Endothelial cell of umbilical vein (primary cell): ENCODE results near the gene AQP1. TPM values are rescaled to one million over a fixed set of nuclear protein-coding genes. Genes with fewer than 3 reads are reported as not detected.

Source experiments
- BruUV-seq: library from RNA; stranded (reverse); fragments of 400-500 nt; replicated peaks from 2 replicates; lab custom pipeline; 2021; lab: Mats Ljungman, UMichigan
- CTCF ChIA-PET: fragments of 300-600, 350-600 bp; sonication (Branson Sonifier 250); formaldehyde crosslinking; loops from one replicate; lab custom pipeline; 2021; ENCODE audit warnings: antibody characterized with exemption, inconsistent platforms; lab: Charles Lee
- POLR2A ChIA-PET: fragments of 300-600, 350-600 bp; sonication (Branson Sonifier 250); formaldehyde crosslinking; loops from one replicate; lab custom pipeline; 2021; ENCODE audit warnings: antibody characterized with exemption, inconsistent platforms; lab: Charles Lee
- DNase-seq: peaks from one replicate; pipeline ENCODE4 v3.0.0-alpha.2; 2011; ENCODE audit warnings: low read depth, low spot score
- FAIRE-seq: peaks from 2 replicates; lab custom pipeline; 2011; peaks lifted over from hg19 to GRCh38; lab: Jason Lieb, UNC
- H2AFZ ChIP-seq: 2 replicates; pipeline ENCODE4 v1.6.0; 2012; ENCODE audit warnings: low read depth, low read length, control low read depth, inconsistent platforms
- H3K27ac ChIP-seq: 2 replicates; pipeline ENCODE4 v1.5.1; 2011; ENCODE audit warnings: low read depth, mild to moderate bottlenecking, control low read depth, low read length, moderate library complexity; ENCODE audit not compliant: insufficient read depth
- H3K27me3 ChIP-seq, 2 experiments: 2 replicates each; pipeline versions ENCODE4 v1.6.0 to v1.6.1; 2011; ENCODE audit warnings: low read length in 2 of 2, mixed read lengths in 1 of 2; ENCODE audit not compliant: control insufficient read depth in 2 of 2, insufficient read depth in 2 of 2
- H3K36me3 ChIP-seq, 2 experiments: 2 replicates in 1 of 2; 3 replicates in 1 of 2; pipeline ENCODE4 v1.5.1; 2011; ENCODE audit warnings: low read length in 2 of 2, mild to moderate bottlenecking in 1 of 2, moderate library complexity in 1 of 2; ENCODE audit not compliant: control insufficient read depth in 2 of 2, insufficient read depth in 2 of 2; ENCODE audit errors: extremely low read depth in 1 of 2
- H3K4me1 ChIP-seq: 3 replicates; pipeline ENCODE4 v1.5.1; 2011; ENCODE audit warnings: mild to moderate bottlenecking, low read length; ENCODE audit not compliant: control insufficient read depth, insufficient read depth; ENCODE audit errors: extremely low read depth
- H3K4me2 ChIP-seq: 2 replicates; pipeline ENCODE4 v1.6.1; 2011; ENCODE audit warnings: low read length, control low read depth, mixed read lengths; ENCODE audit not compliant: insufficient read depth
- H3K4me3 ChIP-seq, 3 experiments: fragments of 200-600 bp in 1 of 3; sonication (generic), shearing (Covaris generic) in 1 of 3; replicated peaks in 1 of 3; 2 replicates each; pipeline ENCODE4 v1.5.1; 2011 to 2016; ENCODE audit warnings: control low read depth in 3 of 3, low read length in 3 of 3, mild to moderate bottlenecking in 2 of 3, inconsistent platforms in 1 of 3, low read depth in 1 of 3, moderate library complexity in 1 of 3; ENCODE audit not compliant: insufficient read depth in 1 of 3
- H3K79me2 ChIP-seq: 2 replicates; pipeline ENCODE4 v1.6.0; 2012; ENCODE audit warnings: low read length, inconsistent platforms; ENCODE audit not compliant: control insufficient read depth, insufficient read depth
- H3K9ac ChIP-seq: replicated peaks from 2 replicates; pipeline ENCODE3; 2011; ENCODE audit warnings: low read length, control low read depth; ENCODE audit not compliant: insufficient read depth; ENCODE audit errors: extremely low read depth
- H3K9me1 ChIP-seq: replicated peaks from 3 replicates; pipeline ENCODE4 v1.6.0; 2011; ENCODE audit warnings: mild to moderate bottlenecking, low read length; ENCODE audit not compliant: control insufficient read depth, insufficient read depth; ENCODE audit errors: extremely low read depth
- H3K9me3 ChIP-seq: replicated peaks from 2 replicates; pipeline ENCODE4 v1.5.1; 2012; ENCODE audit warnings: low read length, inconsistent platforms; ENCODE audit not compliant: control insufficient read depth, insufficient read depth
- H4K20me1 ChIP-seq: replicated peaks from 2 replicates; pipeline ENCODE3; 2011; ENCODE audit warnings: mild to moderate bottlenecking, low read length; ENCODE audit not compliant: control insufficient read depth, insufficient read depth; ENCODE audit errors: extremely low read depth
- CTCF ChIP-seq, 2 donors: IDR thresholded peaks; 1 replicate in 1 of 2; 2 replicates in 1 of 2; pipeline ENCODE4 v1.5.1; 2011; ENCODE audit warnings: low read length in 2 of 2, mild to moderate bottlenecking in 2 of 2, moderate library complexity in 2 of 2, control low read depth in 1 of 2, inconsistent platforms in 1 of 2, low read depth in 1 of 2; ENCODE audit not compliant: insufficient read depth in 1 of 2; ENCODE audit errors: extremely low read depth in 1 of 2
- EZH2 ChIP-seq: IDR thresholded peaks from 2 replicates; pipeline ENCODE4 v1.6.1; 2012; ENCODE audit warnings: borderline replicate concordance, low read depth, mild to moderate bottlenecking, moderate library complexity, low read length, inconsistent platforms; ENCODE audit not compliant: severe bottlenecking
- FOS ChIP-seq: IDR thresholded peaks from 2 replicates; pipeline ENCODE4 v1.6.1; 2011; ENCODE audit warnings: mild to moderate bottlenecking, low read length, moderate library complexity, borderline replicate concordance; ENCODE audit not compliant: insufficient read depth
- GATA2 ChIP-seq: IDR thresholded peaks from 2 replicates; pipeline ENCODE4 v1.7.0; 2011; ENCODE audit warnings: low read depth, mild to moderate bottlenecking, moderate library complexity, mixed read lengths, low read length; ENCODE audit not compliant: insufficient read length, insufficient read depth
- JUN ChIP-seq: IDR thresholded peaks from 2 replicates; pipeline ENCODE4 v1.6.1; 2011; ENCODE audit warnings: borderline replicate concordance, low read depth; ENCODE audit not compliant: insufficient read length, insufficient read depth
- MAX ChIP-seq: IDR thresholded peaks from 2 replicates; pipeline ENCODE4 v1.6.1; 2011; ENCODE audit not compliant: insufficient read depth, insufficient read length
- MYC ChIP-seq: IDR thresholded peaks from one replicate; pipeline ENCODE4 v1.6.1; 2011; ENCODE audit warnings: mild to moderate bottlenecking, low read depth, low read length
- POLR2A ChIP-seq: IDR thresholded peaks from 2 replicates; pipeline ENCODE4 v1.6.1; 2012; ENCODE audit warnings: low read depth, mild to moderate bottlenecking, control low read depth, low read length
- POLR2AphosphoS5 ChIP-seq: IDR thresholded peaks from 2 replicates; pipeline ENCODE4 v1.6.1; 2012; ENCODE audit warnings: low read depth, mild to moderate bottlenecking, control low read depth, low read length, moderate library complexity; ENCODE audit not compliant: insufficient read depth
- dilution Hi-C: fragments of 300-500 bp; cut with MboI; formaldehyde crosslinking; loops from one replicate; pipeline ENCODE4 v1.15.0; 2019; ENCODE audit warnings: low sequenced_read_pairs; ENCODE audit not compliant: extremely low pct_ligation_motif_present
- intact Hi-C: fragments of 100-400 bp; cut with micrococcal nuclease; formaldehyde crosslinking; loops from one replicate; pipeline ENCODE4 v1.10.0; 2022
- polyA plus RNA-seq, 4 experiments: library from polyadenylated mRNA; depleted of rRNA in 3 of 4; stranded (reverse) in 3 of 4; unstranded in 1 of 4; fragments of >200 nt; gene quantifications; 2 replicates each; pipeline versions ENCODE4 v1.2.1 to v1.2.3, GENCODE V29; 2011 to 2012; ENCODE audit warnings: missing spikeins in 1 of 4
- total RNA-seq: library from RNA; stranded (reverse); gene quantifications from 2 replicates; pipeline ENCODE4 v1.2.3, GENCODE V29; 2021

Gene AQP1
- total and polyA plus RNA-seq, 2 donors (not counting 3 experiments of a cell fraction or from before 2014, with no cell fraction given) = 11.7 to 15.9 TPM

- CTCF ChIA-PET = interaction anchor here (0.9 kb wide), 1 partner anchor 36 kb away, joined by 3 read pairs; no protein-coding TSS in a partner anchor
- H3K4me2 ChIP-seq = no peak overlapping the region
- no peaks in the 10 kb centered on the region for H3K9me1 ChIP-seq
- no peaks in the 10 kb centered on the region for H4K20me1 ChIP-seq
- POLR2A ChIA-PET = no interaction called here
- intact Hi-C loops (no loop called here), dilution Hi-C loops (no loop called here)
- no TSS peak for BruUV-seq
- no peak for FAIRE-seq
- H3K27me3 ChIP-seq = no peaks in the 10 kb centered on the region
- H3K36me3 ChIP-seq = no peaks in the 10 kb centered on the region
- H3K27ac ChIP-seq = no peak overlapping the region
- H3K4me3 ChIP-seq = no peak overlapping the region
- H3K79me2 ChIP-seq = no peaks in the 10 kb centered on the region
- no peak for DNase-seq
- no peak overlapping the region for H3K9ac ChIP-seq
- H3K9me3 ChIP-seq = no peaks in the 10 kb centered on the region
- H3K4me1 ChIP-seq = peaks cover 10% of the 10 kb centered on the region
- H2AFZ ChIP-seq = no peak overlapping the region
- TF ChIP-seq MAX (no peak), FOS (no peak), GATA2 (no peak), CTCF (IDR thresholded peaks at IDR 0.05; ENCODE audit: extremely low read depth in 1 of 2, insufficient read depth in 1 of 2, low read depth in 1 of 2, low read length in 2 of 2) (no peak), JUN (no peak), POLR2A (no peak), POLR2AphosphoS5 (no peak), MYC (no peak), EZH2 (no peak)
Observed at GRCh38 chr7:30903146-30903545, 8.5 kb upstream of the AQP1 start.
